HG03378 (cell line): ENCODE results near the gene BABAM1.

Experiments used
- ATAC-seq: cut with Tn5 transposase; IDR thresholded peaks from one replicate; pipeline ENCODE4 v1.9.1; 2021; ENCODE audit warnings: mild to moderate bottlenecking, moderate library complexity; ENCODE audit not compliant: unreplicated experiment

The BABAM1 gene

GRCh38 chr19:17302391-17303166 lies 35.3 kb downstream of the BABAM1 start:
- ATAC-seq, result no peak

GRCh38 chr19:17303167-17303939 lies 36.1 kb downstream of the BABAM1 start, which contains the start of gene ABHD8:
ABHD8 (minus strand) TSS chr19:17303425; CDS start chr19:17301616, 1,809 bp downstream.
- ATAC-seq, result no peak

DNA sequence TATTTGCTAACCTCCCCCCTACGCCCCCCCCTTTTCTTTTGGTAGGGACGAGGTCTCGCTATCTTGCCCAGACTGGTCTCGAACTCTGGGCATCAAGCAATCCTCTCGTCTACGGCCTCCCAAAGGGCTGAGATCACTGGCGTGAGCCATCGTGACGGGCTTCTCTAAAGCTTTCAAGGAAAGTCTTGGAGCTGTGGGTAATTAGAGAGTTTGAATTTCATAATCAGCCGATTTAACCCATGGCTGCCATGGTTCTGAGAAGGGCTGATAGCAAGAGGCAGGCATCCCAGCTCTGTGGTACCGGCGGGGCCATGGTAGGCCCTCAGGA lies 36.7 kb downstream of the BABAM1 start:
- ATAC-seq, result no peak

DNA sequence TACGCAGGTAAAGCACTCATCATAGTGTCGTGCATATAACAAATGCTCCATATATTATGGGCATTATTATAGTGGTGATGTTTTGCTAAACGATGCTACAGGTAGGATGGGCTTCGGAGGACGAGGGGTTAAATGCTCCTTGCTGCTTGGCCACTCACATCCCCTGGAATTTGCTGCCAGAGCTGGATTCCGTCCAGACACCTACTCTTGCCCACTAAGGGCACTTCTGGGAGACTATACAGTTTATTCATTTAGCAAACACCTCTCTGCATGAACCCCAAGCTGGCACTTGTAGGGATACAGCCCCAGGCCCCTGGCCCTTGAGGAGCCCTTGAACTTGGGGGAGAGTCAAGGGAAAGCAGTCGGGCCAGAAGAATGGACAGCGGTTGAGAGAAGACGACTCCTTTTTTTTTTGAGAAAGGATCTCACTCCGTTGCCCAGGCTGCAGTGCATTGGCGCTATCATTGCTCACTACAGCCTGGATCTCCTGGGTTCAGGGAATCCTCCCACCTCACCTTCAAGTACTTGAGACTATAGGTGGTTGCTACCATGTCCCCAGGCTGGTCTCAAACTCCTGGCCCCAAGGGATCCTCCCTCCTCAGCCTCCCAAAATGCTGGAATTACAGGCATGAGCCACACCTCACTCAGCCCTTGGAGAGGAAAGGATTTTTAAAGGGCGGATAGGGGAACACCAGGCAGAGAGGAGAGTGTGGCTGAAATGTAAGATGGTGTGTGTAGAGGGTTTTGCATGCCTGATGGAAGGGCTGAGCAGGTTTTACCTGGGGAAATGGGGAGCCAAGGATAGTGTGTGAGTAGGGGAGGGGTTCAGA lies 37.4 kb downstream of the BABAM1 start:
- no peak for ATAC-seq

GRCh38 chr19:17305216-17305516 lies 37.9 kb downstream of the BABAM1 start:
- no peak for ATAC-seq

- peak; percentile 62 for ATAC-seq
Observed at GRCh38 chr19:17305517-17306284, 38.5 kb downstream of the BABAM1 start, which contains the start of gene MRPL34. MRPL34 (plus strand) TSS chr19:17305872; CDS start chr19:17305893, 21 bp downstream.

DNA sequence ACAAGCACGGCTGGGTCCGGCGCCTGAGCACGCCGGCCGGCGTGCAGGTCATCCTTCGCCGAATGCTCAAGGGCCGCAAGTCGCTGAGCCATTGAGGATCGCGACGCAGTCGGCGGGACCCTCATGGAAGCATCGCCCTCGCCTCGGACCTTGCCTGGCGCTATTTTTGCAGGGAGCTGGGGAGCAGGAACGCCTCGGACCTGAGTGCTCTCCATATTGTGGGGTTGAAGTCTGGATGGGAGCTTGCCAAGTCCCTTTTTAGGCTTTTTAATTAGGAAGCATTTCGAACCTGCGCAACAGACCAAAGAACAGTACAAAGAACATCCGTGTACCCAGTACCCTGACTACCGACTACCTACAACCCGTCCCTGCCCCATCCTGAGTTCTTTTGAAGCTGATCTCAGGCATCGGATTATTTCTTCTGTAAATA lies 39.1 kb downstream of the BABAM1 start:
- ATAC-seq, result no peak

DNA sequence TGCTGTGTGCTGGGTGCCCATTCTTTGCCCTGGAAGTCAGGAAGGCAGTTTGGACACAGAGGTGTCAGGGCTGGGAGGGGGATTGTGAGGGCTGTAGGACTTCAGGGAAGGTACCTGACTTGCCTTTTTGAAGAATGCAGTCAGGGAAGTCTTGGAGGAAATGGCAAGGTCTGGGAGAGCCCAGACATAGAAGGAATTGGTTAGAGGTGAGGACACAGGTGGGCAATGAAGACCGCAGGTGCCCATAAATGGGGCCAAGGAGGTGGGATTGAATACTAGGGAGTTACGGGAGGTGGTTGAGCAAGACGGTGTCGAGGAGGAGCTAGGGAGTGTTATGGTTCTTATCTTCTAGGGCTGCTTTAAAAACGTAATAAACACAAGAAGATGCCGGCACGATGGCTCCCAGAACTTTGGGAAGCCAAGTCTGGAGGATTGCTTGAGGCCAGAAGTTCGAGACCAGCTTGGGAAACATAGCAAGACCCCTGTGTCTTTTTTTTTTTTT lies 40.7 kb downstream of the BABAM1 start:
- ATAC-seq, result no peak

- peak; percentile 58 for ATAC-seq
Observed at GRCh38 chr19:17309198-17309964, 42.1 kb downstream of the BABAM1 start, which contains the start of gene DDA1. DDA1 (plus strand) TSS chr19:17309563; CDS start chr19:17309655, 92 bp downstream.

DNA sequence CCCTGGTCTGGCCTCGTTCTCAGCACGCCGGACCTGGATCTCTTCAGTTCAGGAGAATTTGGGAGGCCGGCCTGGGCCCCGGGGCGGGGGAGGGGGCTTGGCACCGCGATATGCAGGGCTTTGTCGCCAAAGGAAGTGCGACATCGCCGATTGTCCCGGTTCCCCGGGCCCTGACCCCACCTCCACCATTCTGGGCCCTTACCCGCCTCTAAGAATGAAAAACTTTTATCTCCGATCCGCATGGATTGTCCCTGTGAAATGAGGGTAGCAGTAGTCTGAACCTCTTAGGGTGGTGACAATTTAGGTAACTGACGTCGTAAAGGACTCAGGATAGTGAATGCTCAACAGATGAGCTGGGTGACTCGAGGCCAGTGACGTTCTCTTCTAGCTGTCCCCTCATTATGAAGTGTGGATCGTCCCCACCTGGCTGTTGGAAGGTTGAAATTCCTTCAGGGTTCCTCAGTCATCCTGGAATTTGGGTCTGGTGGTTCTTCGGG lies 42.8 kb downstream of the BABAM1 start:
- ATAC-seq, result no peak

DNA sequence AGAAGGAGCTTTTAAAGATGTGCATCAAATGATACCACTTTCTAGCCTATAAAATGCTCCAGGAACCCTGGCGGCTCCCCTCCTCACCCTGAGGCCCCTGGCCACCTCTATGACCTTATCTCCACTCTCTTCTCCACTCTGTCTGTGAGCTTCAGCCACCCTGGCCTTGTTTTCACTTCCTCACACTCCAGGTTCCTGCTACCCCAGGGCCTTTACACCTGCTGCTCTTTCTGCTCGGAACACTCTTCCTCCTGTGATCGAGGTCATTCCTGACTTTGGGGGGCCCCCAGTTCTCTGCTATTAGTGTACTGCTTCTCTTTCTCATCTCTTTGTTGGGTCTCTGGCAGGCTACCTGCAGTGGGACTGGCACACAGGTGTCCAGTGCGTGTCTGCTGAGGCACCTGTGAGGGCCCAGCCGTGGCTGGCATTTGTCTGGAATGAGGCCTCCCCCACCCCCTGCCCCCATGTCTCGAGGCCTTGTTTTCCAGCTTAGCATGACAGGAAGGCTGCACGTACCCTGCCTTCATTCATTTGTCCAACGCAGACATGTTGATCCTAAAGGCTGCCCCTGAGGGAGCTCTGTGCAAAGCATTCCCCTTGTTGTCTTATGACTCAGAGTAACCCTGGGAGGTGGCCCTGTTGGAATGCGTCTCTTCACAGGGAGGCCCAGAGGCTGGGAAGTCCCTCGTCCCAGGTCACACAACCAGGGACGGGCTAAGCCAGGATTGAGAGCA lies 44.4 kb downstream of the BABAM1 start:
- no peak for ATAC-seq

GRCh38 chr19:17312189-17313113 lies 45.2 kb downstream of the BABAM1 start:
- ATAC-seq, result no peak

DNA sequence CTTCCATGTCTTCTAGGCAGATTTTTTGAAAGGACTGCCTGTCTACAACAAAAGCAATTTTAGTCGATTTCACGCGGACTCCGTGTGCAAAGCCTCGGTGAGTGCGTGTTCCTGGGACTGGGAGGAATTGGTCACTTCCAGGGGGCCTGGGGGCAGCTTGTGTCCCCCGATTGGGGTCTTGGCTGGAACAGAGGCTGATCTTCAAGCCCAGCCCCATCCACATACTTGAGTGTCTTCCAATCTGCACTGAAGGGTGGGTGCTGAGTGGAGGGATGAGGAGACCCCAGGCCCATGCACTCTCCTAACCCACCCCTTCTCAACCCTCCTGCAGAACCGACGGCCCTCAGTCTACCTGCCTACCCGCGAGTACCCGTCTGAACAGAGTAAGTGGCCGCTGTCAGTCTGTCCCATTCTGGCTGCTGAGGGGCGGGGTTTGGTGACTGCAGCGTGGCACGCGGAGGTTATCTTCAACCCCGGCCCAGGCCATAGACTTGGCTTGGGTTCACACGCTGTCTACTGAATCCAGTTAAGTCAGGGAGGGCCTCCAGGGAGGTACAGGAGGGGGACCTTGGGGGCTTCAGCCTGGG lies 46.9 kb downstream of the BABAM1 start:
- ATAC-seq, result no peak

DNA sequence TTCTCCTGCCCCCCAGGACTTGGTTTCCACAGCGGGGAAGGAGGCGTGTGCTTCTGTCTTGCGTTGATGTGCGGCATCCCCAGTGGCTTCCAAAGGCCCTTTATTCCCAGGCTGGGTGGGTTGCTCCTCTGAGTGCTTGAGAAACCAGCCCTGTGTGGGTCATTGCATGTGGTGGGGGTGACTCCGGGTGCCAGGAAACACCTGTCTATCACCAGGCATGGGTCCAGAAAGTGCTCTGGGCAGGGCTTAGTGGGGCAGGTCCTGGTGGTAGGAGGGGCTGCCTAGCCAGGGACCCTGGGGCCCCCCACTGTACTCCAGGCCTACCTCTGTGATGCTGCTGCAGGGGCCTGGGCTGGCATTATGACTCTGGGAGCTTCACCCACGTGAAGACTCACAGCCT lies 51.7 kb downstream of the BABAM1 start:
- ATAC-seq, result no peak

GRCh38 chr19:17319473-17320238 lies 52.4 kb downstream of the BABAM1 start:
- ATAC-seq, result no peak

DNA sequence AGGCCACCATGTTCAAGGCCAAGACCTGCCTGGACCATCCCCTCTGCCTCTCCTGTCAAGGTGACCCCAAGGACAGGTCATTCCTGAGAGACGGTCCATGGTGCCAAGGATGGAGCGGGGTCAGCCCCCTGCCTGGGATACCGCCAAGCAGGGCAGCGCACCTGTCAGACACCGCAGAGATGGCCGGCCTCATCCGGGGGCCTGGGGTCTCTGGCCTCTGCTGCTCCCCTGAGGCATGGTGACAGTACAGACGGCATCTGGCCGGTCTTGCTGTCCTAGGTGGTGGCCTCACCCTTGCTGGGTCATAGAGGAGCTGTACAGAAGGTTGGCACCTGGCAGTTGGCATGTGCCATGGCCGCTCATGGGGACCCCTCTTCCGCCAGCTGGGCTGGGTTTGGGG lies 53.2 kb downstream of the BABAM1 start:
- ATAC-seq, result no peak
